ENCODE results near the gene FLVCR2. TPM values are rescaled to one million over a fixed set of nuclear protein-coding genes. Genes with fewer than 3 reads are reported as not detected.

Gene FLVCR2
- total and polyA plus RNA-seq, 2 of the 13 experiments (the other 11 are each of a cell fraction or from before 2014, with no cell fraction given) = 9.9 to 10.5 TPM

DNA sequence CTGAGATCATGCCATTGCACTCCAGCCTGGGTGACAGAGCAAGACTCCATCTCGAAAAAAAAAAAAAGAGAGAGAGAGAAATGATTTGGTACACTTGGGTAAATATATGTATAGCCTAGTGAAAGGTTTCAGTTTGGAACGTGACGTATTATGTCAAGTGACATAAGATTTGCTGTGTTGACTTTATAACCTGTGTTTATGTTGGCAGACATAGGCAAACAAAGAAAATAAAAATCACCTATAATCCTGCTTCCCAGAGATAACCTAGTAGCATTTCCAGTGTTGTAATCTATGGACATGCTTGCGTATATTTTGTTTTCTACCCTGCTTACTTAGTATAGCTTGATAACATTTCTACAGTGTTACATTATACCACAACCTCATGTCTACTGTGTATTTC, 65.6 kb downstream of the FLVCR2 start (continued):
- no peak for TF ChIP-seq PHF5A (CRISPR knock-in tag; IDR thresholded peaks at IDR 0.05; ENCODE audit: low read depth, unreplicated experiment)
- no peak for TF ChIP-seq ZNF564 (CRISPR knock-in tag; IDR thresholded peaks at IDR 0.05)
- TF ChIP-seq AKAP8 (CRISPR knock-in tag; IDR thresholded peaks at IDR 0.05) = no peak
- TF ChIP-seq ZSCAN5A (CRISPR knock-in tag; IDR thresholded peaks at IDR 0.05; ENCODE audit: borderline replicate concordance) = no peak
- TF ChIP-seq PRPF4 (IDR thresholded peaks at IDR 0.05; ENCODE audit: low read depth, low read length, poor library complexity, severe bottlenecking) = no peak
- no peak for TF ChIP-seq ZNF367 (CRISPR knock-in tag; IDR thresholded peaks at IDR 0.05; ENCODE audit: borderline replicate concordance)
- no peak for TF ChIP-seq KLF15 (CRISPR knock-in tag; IDR thresholded peaks at IDR 0.05; ENCODE audit: borderline replicate concordance)
- no peak for TF ChIP-seq PTBP1 (IDR thresholded peaks at IDR 0.05; ENCODE audit: low read depth, low read length, poor library complexity, severe bottlenecking)
- no peak for TF ChIP-seq ZNF605 (CRISPR knock-in tag; IDR thresholded peaks at IDR 0.05)
- TF ChIP-seq, protein P1, sequence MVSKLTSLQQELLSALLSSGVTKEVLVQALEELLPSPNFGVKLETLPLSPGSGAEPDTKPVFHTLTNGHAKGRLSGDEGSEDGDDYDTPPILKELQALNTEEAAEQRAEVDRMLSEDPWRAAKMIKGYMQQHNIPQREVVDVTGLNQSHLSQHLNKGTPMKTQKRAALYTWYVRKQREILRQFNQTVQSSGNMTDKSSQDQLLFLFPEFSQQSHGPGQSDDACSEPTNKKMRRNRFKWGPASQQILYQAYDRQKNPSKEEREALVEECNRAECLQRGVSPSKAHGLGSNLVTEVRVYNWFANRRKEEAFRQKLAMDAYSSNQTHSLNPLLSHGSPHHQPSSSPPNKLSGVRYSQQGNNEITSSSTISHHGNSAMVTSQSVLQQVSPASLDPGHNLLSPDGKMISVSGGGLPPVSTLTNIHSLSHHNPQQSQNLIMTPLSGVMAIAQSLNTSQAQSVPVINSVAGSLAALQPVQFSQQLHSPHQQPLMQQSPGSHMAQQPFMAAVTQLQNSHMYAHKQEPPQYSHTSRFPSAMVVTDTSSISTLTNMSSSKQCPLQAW (CRISPR knock-in tag; IDR thresholded peaks at IDR 0.05) = no peak
- TF ChIP-seq KAT8 (CRISPR knock-in tag; IDR thresholded peaks at IDR 0.05) = no peak
- TF ChIP-seq ZNF350 (CRISPR knock-in tag; IDR thresholded peaks at IDR 0.05; ENCODE audit: borderline replicate concordance, low read depth) = no peak
- TF ChIP-seq, protein P2, sequence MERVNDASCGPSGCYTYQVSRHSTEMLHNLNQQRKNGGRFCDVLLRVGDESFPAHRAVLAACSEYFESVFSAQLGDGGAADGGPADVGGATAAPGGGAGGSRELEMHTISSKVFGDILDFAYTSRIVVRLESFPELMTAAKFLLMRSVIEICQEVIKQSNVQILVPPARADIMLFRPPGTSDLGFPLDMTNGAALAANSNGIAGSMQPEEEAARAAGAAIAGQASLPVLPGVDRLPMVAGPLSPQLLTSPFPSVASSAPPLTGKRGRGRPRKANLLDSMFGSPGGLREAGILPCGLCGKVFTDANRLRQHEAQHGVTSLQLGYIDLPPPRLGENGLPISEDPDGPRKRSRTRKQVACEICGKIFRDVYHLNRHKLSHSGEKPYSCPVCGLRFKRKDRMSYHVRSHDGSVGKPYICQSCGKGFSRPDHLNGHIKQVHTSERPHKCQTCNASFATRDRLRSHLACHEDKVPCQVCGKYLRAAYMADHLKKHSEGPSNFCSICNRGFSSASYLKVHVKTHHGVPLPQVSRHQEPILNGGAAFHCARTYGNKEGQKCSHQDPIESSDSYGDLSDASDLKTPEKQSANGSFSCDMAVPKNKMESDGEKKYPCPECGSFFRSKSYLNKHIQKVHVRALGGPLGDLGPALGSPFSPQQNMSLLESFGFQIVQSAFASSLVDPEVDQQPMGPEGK (CRISPR knock-in tag; IDR thresholded peaks at IDR 0.05) = no peak
- TF ChIP-seq SNAPC5 (CRISPR knock-in tag; IDR thresholded peaks at IDR 0.05; ENCODE audit: borderline replicate concordance) = no peak
- no peak for TF ChIP-seq NR0B2 (CRISPR knock-in tag; IDR thresholded peaks at IDR 0.05)
- no peak for TF ChIP-seq ZUFSP (CRISPR knock-in tag; IDR thresholded peaks at IDR 0.05; ENCODE audit: borderline replicate concordance)
- TF ChIP-seq CHD4 (IDR thresholded peaks at IDR 0.05; ENCODE audit: borderline replicate concordance, low read length) = no peak
- TF ChIP-seq SIX4 (CRISPR knock-in tag; IDR thresholded peaks at IDR 0.05) = no peak
- no peak for TF ChIP-seq TEAD3 (CRISPR knock-in tag; optimal IDR thresholded peaks at IDR 0.05; ENCODE audit: borderline replicate concordance)
- TF ChIP-seq FOXC1 (CRISPR knock-in tag; IDR thresholded peaks at IDR 0.05; ENCODE audit: borderline replicate concordance) = no peak
- 0 out of 2 replicates have a peak, but pooled peaks have one; percentile 16 for TF ChIP-seq HDAC2 (CRISPR knock-in tag; IDR thresholded peaks at IDR 0.05)
- TF ChIP-seq ZBTB8A (CRISPR knock-in tag; IDR thresholded peaks at IDR 0.05; ENCODE audit: borderline replicate concordance, low read depth) = no peak
- TF ChIP-seq SRSF4 (IDR thresholded peaks at IDR 0.05; ENCODE audit: low read depth, low read length, poor library complexity, severe bottlenecking) = no peak
- no peak for TF ChIP-seq ZNF33B (CRISPR knock-in tag; IDR thresholded peaks at IDR 0.05)

Measured in HepG2 (cell line).